ENCODE data around the gene TIGD3.
A peak's percentile ranks its signal among the peaks of the same experiment; 100 is the strongest.

Gene TIGD3

GRCh38 chr11:65373839-65374580, 19.5 kb downstream of the TIGD3 start:
- no peak for TF ChIP-seq ZNF274 (IDR thresholded peaks at IDR 0.05; ENCODE audit: low read depth, low read length)
- no peak for TF ChIP-seq YY1 (IDR thresholded peaks at IDR 0.05; ENCODE audit: insufficient read depth, insufficient read length)
- TF ChIP-seq SUZ12 (IDR thresholded peaks at IDR 0.05; ENCODE audit: extremely low read depth, insufficient read depth, insufficient read length) = no peak
- Histone ChIP-seq H3K4me1 (ENCODE audit: insufficient read depth, insufficient read length) (peaks cover 14% of the 10 kb centered on the region), H3K9me3 (ENCODE audit: insufficient read depth, low read length) (no peaks in the 10 kb centered on the region), H3K4me3 (ENCODE audit: insufficient read length, low read depth) (no peak overlapping the region), H3K9ac (ENCODE audit: insufficient read length, low read depth) (no peak overlapping the region), H3K36me3 (ENCODE audit: insufficient read depth, insufficient read length, low read length) (no peaks in the 10 kb centered on the region), H3K27me3 (ENCODE audit: insufficient read depth, insufficient read length) (no peaks in the 10 kb centered on the region)
- no peak for DNase-seq (ENCODE audit: low read depth, low spot score)

- H3K9me3 ChIP-seq (ENCODE audit: insufficient read depth, low read length) = no peaks in the 10 kb centered on the region
- H3K4me1 ChIP-seq (ENCODE audit: insufficient read depth, insufficient read length) = peaks cover 14% of the 10 kb centered on the region
- no peak overlapping the region for H3K9ac ChIP-seq (ENCODE audit: insufficient read length, low read depth)
- H3K27me3 ChIP-seq (ENCODE audit: insufficient read depth, insufficient read length) = no peaks in the 10 kb centered on the region
- TF ChIP-seq SUZ12 (IDR thresholded peaks at IDR 0.05; ENCODE audit: extremely low read depth, insufficient read depth, insufficient read length) = no peak
- H3K36me3 ChIP-seq (ENCODE audit: insufficient read depth, insufficient read length, low read length) = no peaks in the 10 kb centered on the region
- no peak for DNase-seq (ENCODE audit: low read depth, low spot score)
- H3K4me3 ChIP-seq (ENCODE audit: insufficient read length, low read depth) = no peak overlapping the region
Measured at GRCh38 chr11:65375012-65375411, 20.5 kb downstream of the TIGD3 start.

- no peaks in the 10 kb centered on the region for H3K36me3 ChIP-seq (ENCODE audit: insufficient read depth, insufficient read length, low read length)
- TF ChIP-seq SUZ12 (IDR thresholded peaks at IDR 0.05; ENCODE audit: extremely low read depth, insufficient read depth, insufficient read length) = no peak
- no peaks in the 10 kb centered on the region for H3K9me3 ChIP-seq (ENCODE audit: insufficient read depth, low read length)
- no peak overlapping the region for H3K4me3 ChIP-seq (ENCODE audit: insufficient read length, low read depth)
- peaks cover 14% of the 10 kb centered on the region for H3K4me1 ChIP-seq (ENCODE audit: insufficient read depth, insufficient read length)
- no peaks in the 10 kb centered on the region for H3K27me3 ChIP-seq (ENCODE audit: insufficient read depth, insufficient read length)
- no peak for DNase-seq (ENCODE audit: low read depth, low spot score)
- peak overlapping the region; percentile 46 for H3K9ac ChIP-seq (ENCODE audit: insufficient read length, low read depth)
Measured at GRCh38 chr11:65376138-65376713, 21.7 kb downstream of the TIGD3 start.

- no peak for DNase-seq (ENCODE audit: low read depth, low spot score)
- H3K27me3 ChIP-seq (ENCODE audit: insufficient read depth, insufficient read length) = no peaks in the 10 kb centered on the region
- H3K4me1 ChIP-seq (ENCODE audit: insufficient read depth, insufficient read length) = peaks cover 14% of the 10 kb centered on the region
- TF ChIP-seq SUZ12 (IDR thresholded peaks at IDR 0.05; ENCODE audit: extremely low read depth, insufficient read depth, insufficient read length) (no peak), ZNF274 (IDR thresholded peaks at IDR 0.05; ENCODE audit: low read depth, low read length) (no peak)
- H3K9me3 ChIP-seq (ENCODE audit: insufficient read depth, low read length) = no peaks in the 10 kb centered on the region
- H3K4me3 ChIP-seq (ENCODE audit: insufficient read length, low read depth) = no peak overlapping the region
- no peak overlapping the region for H3K9ac ChIP-seq (ENCODE audit: insufficient read length, low read depth)
- no peaks in the 10 kb centered on the region for H3K36me3 ChIP-seq (ENCODE audit: insufficient read depth, insufficient read length, low read length)
Measured at GRCh38 chr11:65377036-65377435, 22.5 kb downstream of the TIGD3 start.

GRCh38 chr11:65377777-65378176, 23.2 kb downstream of the TIGD3 start:
- TF ChIP-seq SUZ12 (IDR thresholded peaks at IDR 0.05; ENCODE audit: extremely low read depth, insufficient read depth, insufficient read length) = no peak
- no peak for TF ChIP-seq ZNF274 (IDR thresholded peaks at IDR 0.05; ENCODE audit: low read depth, low read length)
- no peak for TF ChIP-seq YY1 (IDR thresholded peaks at IDR 0.05; ENCODE audit: insufficient read depth, insufficient read length)
- Histone ChIP-seq H3K9ac (ENCODE audit: insufficient read length, low read depth) (no peak overlapping the region), H3K4me1 (ENCODE audit: insufficient read depth, insufficient read length) (peaks cover 16% of the 10 kb centered on the region), H3K4me3 (ENCODE audit: insufficient read length, low read depth) (no peak overlapping the region), H3K36me3 (ENCODE audit: insufficient read depth, insufficient read length, low read length) (no peaks in the 10 kb centered on the region), H3K9me3 (ENCODE audit: insufficient read depth, low read length) (no peaks in the 10 kb centered on the region), H3K27me3 (ENCODE audit: insufficient read depth, insufficient read length) (no peaks in the 10 kb centered on the region)
- no peak for DNase-seq (ENCODE audit: low read depth, low spot score)

- Histone ChIP-seq H3K36me3 (ENCODE audit: insufficient read depth, insufficient read length, low read length) (no peaks in the 10 kb centered on the region), H3K4me3 (ENCODE audit: insufficient read length, low read depth) (no peak overlapping the region), H3K9ac (ENCODE audit: insufficient read length, low read depth) (no peak overlapping the region), H3K9me3 (ENCODE audit: insufficient read depth, low read length) (no peaks in the 10 kb centered on the region), H3K4me1 (ENCODE audit: insufficient read depth, insufficient read length) (peaks cover 19% of the 10 kb centered on the region), H3K27me3 (ENCODE audit: insufficient read depth, insufficient read length) (no peaks in the 10 kb centered on the region)
- TF ChIP-seq YY1 (IDR thresholded peaks at IDR 0.05; ENCODE audit: insufficient read depth, insufficient read length) (no peak), SUZ12 (IDR thresholded peaks at IDR 0.05; ENCODE audit: extremely low read depth, insufficient read depth, insufficient read length) (no peak), ZNF274 (IDR thresholded peaks at IDR 0.05; ENCODE audit: low read depth, low read length) (no peak)
- no peak for DNase-seq (ENCODE audit: low read depth, low spot score)
Measured at GRCh38 chr11:65378208-65378927, 23.8 kb downstream of the TIGD3 start.

GRCh38 chr11:65378928-65379638, 24.5 kb downstream of the TIGD3 start:
- H3K27me3 ChIP-seq (ENCODE audit: insufficient read depth, insufficient read length) = no peaks in the 10 kb centered on the region
- no peak overlapping the region for H3K4me3 ChIP-seq (ENCODE audit: insufficient read length, low read depth)
- H3K36me3 ChIP-seq (ENCODE audit: insufficient read depth, insufficient read length, low read length) = no peaks in the 10 kb centered on the region
- H3K4me1 ChIP-seq (ENCODE audit: insufficient read depth, insufficient read length) = peaks cover 21% of the 10 kb centered on the region
- no peaks in the 10 kb centered on the region for H3K9me3 ChIP-seq (ENCODE audit: insufficient read depth, low read length)
- no peak for DNase-seq (ENCODE audit: low read depth, low spot score)
- H3K9ac ChIP-seq (ENCODE audit: insufficient read length, low read depth) = peak overlapping the region; percentile 17
- TF ChIP-seq YY1 (IDR thresholded peaks at IDR 0.05; ENCODE audit: insufficient read depth, insufficient read length) (no peak), SUZ12 (IDR thresholded peaks at IDR 0.05; ENCODE audit: extremely low read depth, insufficient read depth, insufficient read length) (no peak), ZNF274 (IDR thresholded peaks at IDR 0.05; ENCODE audit: low read depth, low read length) (no peak)
